Keratinocyte (primary cell): Measurements from ENCODE around the gene NUDC. TPM values are rescaled to one million over a fixed set of nuclear protein-coding genes. Genes with fewer than 3 reads are reported as not detected.

Source experiments
- DNase-seq: peaks from one replicate; pipeline ENCODE4 v3.0.0-alpha.2; 2011; ENCODE audit warnings: low read depth, missing footprints, low spot score
- FAIRE-seq: peaks from 2 replicates; lab custom pipeline; 2011; peaks lifted over from hg19 to GRCh38; lab: Jason Lieb, UNC
- H2AFZ ChIP-seq: 2 replicates; pipeline ENCODE4 v1.6.0; 2012; ENCODE audit warnings: low read length, control low read depth, inconsistent platforms; ENCODE audit not compliant: control insufficient read depth
- H3K27ac ChIP-seq: 2 replicates; pipeline ENCODE4 v1.5.1; 2011; ENCODE audit warnings: low read length; ENCODE audit not compliant: control insufficient read depth, insufficient read depth
- H3K27me3 ChIP-seq: 3 replicates; pipeline ENCODE4 v1.6.0; 2011; ENCODE audit warnings: low read length; ENCODE audit not compliant: control insufficient read depth, insufficient read depth; ENCODE audit errors: extremely low read depth
- H3K36me3 ChIP-seq, 2 experiments: 2 replicates in 1 of 2; 3 replicates in 1 of 2; pipeline ENCODE4 v1.5.1; 2011; ENCODE audit warnings: low read length in 2 of 2, mild to moderate bottlenecking in 1 of 2; ENCODE audit not compliant: control insufficient read depth in 2 of 2, insufficient read depth in 2 of 2; ENCODE audit errors: extremely low read depth in 1 of 2
- H3K4me1 ChIP-seq: 3 replicates; pipeline ENCODE4 v1.5.1; 2011; ENCODE audit warnings: low read length; ENCODE audit not compliant: control insufficient read depth, insufficient read depth; ENCODE audit errors: extremely low read depth
- H3K4me2 ChIP-seq: 3 replicates; pipeline ENCODE4 v1.6.0; 2011; ENCODE audit warnings: low read depth, low read length; ENCODE audit not compliant: control insufficient read depth, insufficient read depth; ENCODE audit errors: extremely low read depth
- H3K4me3 ChIP-seq, 3 experiments: fragments of 200-600 bp in 1 of 3; sonication (generic) in 1 of 3; 2 replicates in 2 of 3; 3 replicates in 1 of 3; pipeline ENCODE4 v1.5.1; 2011 to 2016; ENCODE audit warnings: low read length in 3 of 3, mild to moderate bottlenecking in 3 of 3, control low read depth in 2 of 3, inconsistent platforms in 1 of 3, low read depth in 1 of 3, mixed read lengths in 1 of 3, mixed run types in 1 of 3, moderate library complexity in 1 of 3; ENCODE audit not compliant: control insufficient read depth in 2 of 3, insufficient read depth in 2 of 3; ENCODE audit errors: extremely low read depth in 1 of 3
- H3K79me2 ChIP-seq: 2 replicates; pipeline ENCODE4 v1.6.0; 2012; ENCODE audit warnings: low read length; ENCODE audit not compliant: control insufficient read depth, insufficient read depth
- H3K9ac ChIP-seq: 3 replicates; pipeline ENCODE4 v1.6.0; 2011; ENCODE audit warnings: low read length; ENCODE audit not compliant: control insufficient read depth, insufficient read depth; ENCODE audit errors: extremely low read depth
- H3K9me1 ChIP-seq: 3 replicates; pipeline ENCODE4 v1.6.0; 2011; ENCODE audit warnings: low read length; ENCODE audit not compliant: control insufficient read depth, insufficient read depth; ENCODE audit errors: extremely low read depth
- H3K9me3 ChIP-seq: 2 replicates; pipeline ENCODE4 v1.5.1; 2012; ENCODE audit warnings: low read depth, low read length; ENCODE audit not compliant: control insufficient read depth
- H4K20me1 ChIP-seq: 3 replicates; pipeline ENCODE4 v1.6.0; 2011; ENCODE audit warnings: low read length; ENCODE audit not compliant: control insufficient read depth, insufficient read depth; ENCODE audit errors: extremely low read depth
- CTCF ChIP-seq, 3 experiments: IDR thresholded peaks in 1 of 3; conservative IDR thresholded peaks in 1 of 3; optimal IDR thresholded peaks in 1 of 3; 2 replicates in 2 of 3; 3 replicates in 1 of 3; pipeline versions ENCODE3 to v1.5.1; 2011; ENCODE audit warnings: low read length in 3 of 3, mild to moderate bottlenecking in 3 of 3, moderate library complexity in 2 of 3, control low read depth in 1 of 3, inconsistent platforms in 1 of 3; ENCODE audit not compliant: insufficient read depth in 2 of 3; ENCODE audit errors: extremely low read depth in 1 of 3
- EZH2 ChIP-seq: IDR thresholded peaks from one replicate; pipeline ENCODE4 v1.6.1; 2012; ENCODE audit warnings: inconsistent platforms, mild to moderate bottlenecking, low read length, moderate library complexity
- dilution Hi-C: fragments of 300-500 bp; cut with MboI; formaldehyde crosslinking; loops from one replicate; pipeline ENCODE4 v1.7.0; 2020; ENCODE audit warnings: low sequenced_read_pairs; ENCODE audit not compliant: extremely low pct_ligation_motif_present
- polyA plus RNA-seq, 5 experiments: library from polyadenylated mRNA; depleted of rRNA in 3 of 5; stranded (reverse) in 3 of 5; stranded (forward) in 1 of 5; unstranded in 1 of 5; fragments of >200 nt; gene quantifications; 1 replicate in 1 of 5; 2 replicates in 3 of 5; 3 replicates in 1 of 5; pipeline versions ENCODE4 v1.2.1 to v1.2.3, GENCODE V29; 2011 to 2012; ENCODE audit warnings: missing spikeins in 2 of 5, low read depth in 1 of 5, low replicate concordance in 1 of 5

The NUDC gene
- polyA plus RNA-seq, 1 donor (not counting 4 experiments of a cell fraction or from before 2014, with no cell fraction given) = 57.3 TPM

GRCh38 chr1:26890467-26890796 lies 31.1 kb upstream of the NUDC start:
- Histone ChIP-seq H4K20me1 (peaks cover 2% of the 10 kb centered on the region), H3K4me1 (peaks cover 28% of the 10 kb centered on the region), H3K9me3 (no peaks in the 10 kb centered on the region), H3K27ac (peak overlapping the region; percentile 90), H3K9me1 (no peaks in the 10 kb centered on the region), H3K4me2 (peak overlapping the region; percentile 72), H3K36me3 (peaks cover 15 to 26% of the 10 kb centered on the region in 2 experiments), H3K79me2 (peaks cover 28% of the 10 kb centered on the region), H3K27me3 (no peaks in the 10 kb centered on the region), H2AFZ (peak overlapping the region; percentile 87), H3K4me3 (peak overlapping the region; percentile 67 to 90 (median 85)), H3K9ac (peak overlapping the region; percentile 94)
- no peak for FAIRE-seq
- TF ChIP-seq CTCF (optimal IDR thresholded peaks at IDR 0.05 in 1 of 3, IDR thresholded peaks at IDR 0.05 in 1 of 3, conservative IDR thresholded peaks at IDR 0.05 in 1 of 3; ENCODE audit: extremely low read depth in 1 of 3, insufficient read depth in 2 of 3, low read length in 3 of 3) (no peak), EZH2 (no peak)
- dilution Hi-C loops = no loop called here
- DNase-seq = no peak

GRCh38 chr1:26894263-26894662 lies 27.3 kb upstream of the NUDC start:
- Histone ChIP-seq H3K79me2 (peaks cover 27% of the 10 kb centered on the region), H3K9me3 (no peaks in the 10 kb centered on the region), H3K9ac (no peak overlapping the region), H3K4me2 (peak overlapping the region; percentile 19), H3K36me3 (peaks cover 11 to 16% of the 10 kb centered on the region in 2 experiments), H4K20me1 (no peaks in the 10 kb centered on the region), H3K27ac (no peak overlapping the region), H3K27me3 (no peaks in the 10 kb centered on the region), H3K9me1 (no peaks in the 10 kb centered on the region), H3K4me1 (peaks cover 27% of the 10 kb centered on the region), H2AFZ (no peak overlapping the region), H3K4me3 (no peak overlapping the region)
- FAIRE-seq = peak; percentile 68
- no peak for DNase-seq
- dilution Hi-C loops = no loop called here
- no peak for TF ChIP-seq EZH2
- no peak for TF ChIP-seq CTCF (optimal IDR thresholded peaks at IDR 0.05 in 1 of 3, IDR thresholded peaks at IDR 0.05 in 1 of 3, conservative IDR thresholded peaks at IDR 0.05 in 1 of 3; ENCODE audit: extremely low read depth in 1 of 3, insufficient read depth in 2 of 3, low read length in 3 of 3)
